GM23338 (cell line): ENCODE measurements around the gene CHP2. TPM values are rescaled to one million over a fixed set of nuclear protein-coding genes. Genes with fewer than 3 reads are reported as not detected.

ENCODE experiments used
- ATAC-seq: fragments of 200-7000 bp; cut with Tn5 transposase; 3 replicates; pipeline ENCODE4 v1.9.1; 2020
- DNase-seq: peaks from one replicate; pipeline ENCODE4 v3.0.0-alpha.2; 2015; ENCODE audit warnings: low spot score
- H2AFZ ChIP-seq: fragments of 200-600 bp; sonication (generic); 2 replicates; pipeline ENCODE4 v1.8.0; 2016; ENCODE audit warnings: antibody characterized with exemption, mild to moderate bottlenecking, moderate library complexity
- H3F3A ChIP-seq: fragments of 200-600 bp; sonication (generic); replicated peaks from 2 replicates; pipeline ENCODE4 v1.8.0; 2017; ENCODE audit warnings: antibody characterized with exemption, mixed run types, low read depth
- H3K27ac ChIP-seq: fragments of 200-600 bp; sonication (generic); 2 replicates; pipeline ENCODE4 v1.6.1; 2016; ENCODE audit warnings: low read depth
- H3K27me3 ChIP-seq: fragments of 200-600 bp; sonication (generic); 2 replicates; pipeline ENCODE4 v1.8.0; 2016; ENCODE audit warnings: mild to moderate bottlenecking, mixed run types, moderate library complexity; ENCODE audit not compliant: insufficient read depth
- H3K36me3 ChIP-seq: fragments of 200-600 bp; sonication (generic); 2 replicates; pipeline ENCODE4 v1.8.0; 2016; ENCODE audit warnings: mild to moderate bottlenecking; ENCODE audit not compliant: insufficient read depth
- H3K4me1 ChIP-seq: fragments of 200-600 bp; sonication (generic); 2 replicates; pipeline ENCODE4 v1.8.0; 2016; ENCODE audit warnings: mild to moderate bottlenecking, moderate library complexity; ENCODE audit not compliant: insufficient read depth
- H3K4me2 ChIP-seq: fragments of 200-600 bp; sonication (generic); 2 replicates; pipeline ENCODE4 v1.7.1; 2017; ENCODE audit warnings: mixed run types
- H3K4me3 ChIP-seq: fragments of 200-600 bp; sonication (generic); 2 replicates; pipeline ENCODE4 v1.6.1; 2016; ENCODE audit warnings: mixed run types
- H3K79me2 ChIP-seq: fragments of 200-600 bp; sonication (generic); replicated peaks from 2 replicates; pipeline ENCODE4 v1.8.0; 2017; ENCODE audit warnings: mild to moderate bottlenecking; ENCODE audit not compliant: insufficient read depth
- H3K9me2 ChIP-seq: fragments of 200-600 bp; sonication (generic); 2 replicates; pipeline ENCODE4 v1.8.0; 2017; ENCODE audit not compliant: insufficient read depth
- H4K20me1 ChIP-seq: fragments of 200-600 bp; sonication (generic); replicated peaks from 2 replicates; pipeline ENCODE4 v1.8.0; 2017; ENCODE audit warnings: mild to moderate bottlenecking; ENCODE audit not compliant: insufficient read depth
- H3K27ac Mint-ChIP-seq: 2 replicates; pipeline ENCODE4 v1.8.0; 2020; ENCODE audit warnings: inconsistent platforms, mild to moderate bottlenecking, moderate library complexity, mixed read lengths
- H3K27me3 Mint-ChIP-seq: 3 replicates; pipeline ENCODE4 v1.8.0; 2022; ENCODE audit warnings: low read depth, mild to moderate bottlenecking, moderate library complexity, mixed read lengths, inconsistent platforms; ENCODE audit not compliant: insufficient read depth, poor library complexity
- H3K36me3 Mint-ChIP-seq: 3 replicates; pipeline ENCODE4 v1.8.0; 2021; ENCODE audit warnings: low read depth, mild to moderate bottlenecking, inconsistent platforms, moderate library complexity, mixed read lengths
- H3K4me1 Mint-ChIP-seq: 3 replicates; pipeline ENCODE4 v1.8.0; 2020; ENCODE audit warnings: mild to moderate bottlenecking, inconsistent platforms, mixed read lengths
- H3K4me3 Mint-ChIP-seq: 3 replicates; pipeline ENCODE4 v1.8.0; 2021; ENCODE audit warnings: moderate library complexity, mild to moderate bottlenecking, inconsistent platforms, mixed read lengths
- H3K9me3 Mint-ChIP-seq: 3 replicates; pipeline ENCODE4 v1.8.0; 2020; ENCODE audit warnings: moderate library complexity, mild to moderate bottlenecking, inconsistent platforms, mixed read lengths
- CTCF ChIP-seq, 2 experiments: fragments of 200-600 bp in 1 of 2; sonication (generic) in 1 of 2; conservative IDR thresholded peaks; 2 replicates each; pipeline versions ENCODE4 v1.5.1 to v1.6.1; 2016 to 2017; ENCODE audit warnings: antibody characterized with exemption in 2 of 2, low read depth in 2 of 2, mild to moderate bottlenecking in 2 of 2, moderate library complexity in 1 of 2
- ETS1 ChIP-seq: IDR thresholded peaks from 2 replicates; pipeline ENCODE4 v1.6.1; 2016; ENCODE audit warnings: antibody characterized with exemption
- EZH2phosphoT487 ChIP-seq: fragments of 200-600 bp; sonication (generic); IDR thresholded peaks from one replicate; pipeline ENCODE4 v1.8.1; 2018; ENCODE audit warnings: antibody characterized with exemption; ENCODE audit not compliant: unreplicated experiment
- JUNB ChIP-seq: IDR thresholded peaks from one replicate; pipeline ENCODE4 v1.6.1; 2016; ENCODE audit warnings: antibody characterized with exemption; ENCODE audit not compliant: unreplicated experiment
- NANOG ChIP-seq: IDR thresholded peaks from 2 replicates; pipeline ENCODE4 v1.6.1; 2016; ENCODE audit warnings: antibody characterized with exemption, borderline replicate concordance
- POLR2AphosphoS5 ChIP-seq: IDR thresholded peaks from 2 replicates; pipeline ENCODE4 v1.6.1; 2016; ENCODE audit warnings: antibody characterized with exemption, low read depth
- ZNF331 ChIP-seq: fragments of 250-450 bp; sonication (Bioruptor Pico); IDR thresholded peaks from 2 replicates; pipeline ENCODE4 v1.5.0; 2020; ENCODE audit warnings: low read depth, mild to moderate bottlenecking, moderate library complexity
- ZNF462 ChIP-seq: fragments of 250-450 bp; sonication (Bioruptor Pico); IDR thresholded peaks from 2 replicates; pipeline ENCODE4 v1.5.0; 2020; ENCODE audit warnings: mild to moderate bottlenecking, moderate library complexity
- polyA plus RNA-seq: library from polyadenylated mRNA; unstranded; fragments of >200 nt; fragmentation: Nextera tagmentation; extraction: Ambion mirVana; gene quantifications from 2 replicates; pipeline ENCODE4 v1.2.1, GENCODE V29; 2016
- total RNA-seq: library from RNA; depleted of rRNA; stranded (reverse); fragments of >200 nt; shearing (Covaris generic); gene quantifications from 2 replicates; pipeline ENCODE4 v1.2.3, GENCODE V29; 2014

CHP2 gene
- total and polyA plus RNA-seq, 2 experiments from 2014 or later: 2.3 to 3.7 TPM

- no peak overlapping the region for H3K27ac Mint-ChIP-seq
- H3K9me2 ChIP-seq: peaks cover 14% of the 10 kb centered on the region
- no peak overlapping the region for H3K4me3 Mint-ChIP-seq
- H3K79me2 ChIP-seq: no peaks in the 10 kb centered on the region
- no peak overlapping the region for H3K4me2 ChIP-seq
- TF ChIP-seq POLR2AphosphoS5 (no peak), EZH2phosphoT487 (no peak), ZNF462 (no peak), ETS1 (no peak), ZNF331 (CRISPR knock-in tag) (no peak), NANOG (no peak), JUNB (no peak), CTCF (conservative IDR thresholded peaks at IDR 0.05; ENCODE audit: low read depth in 2 of 2) (no peak)
- no peak overlapping the region for H3K4me3 ChIP-seq
- H2AFZ ChIP-seq: no peak overlapping the region
- H3K27ac ChIP-seq: no peak overlapping the region
- H3K4me1 ChIP-seq: peaks cover 43% of the 10 kb centered on the region
- peaks cover 14% of the 10 kb centered on the region; the same call in 2 of the 3 replicates for H3K36me3 Mint-ChIP-seq
- H3K36me3 ChIP-seq: 0 out of 2 replicates have a peak, but pooled peaks cover 3% of the 10 kb centered on the region
- no peaks in the 10 kb centered on the region for H4K20me1 ChIP-seq
- peaks cover 6% of the 10 kb centered on the region for H3K27me3 Mint-ChIP-seq
- H3K27me3 ChIP-seq: peaks cover 9% of the 10 kb centered on the region; the same call in 1 of the 2 replicates
- H3K9me3 Mint-ChIP-seq: peaks cover 16% of the 10 kb centered on the region; the same call in 2 of the 3 replicates
- DNase-seq: no peak
- no peaks in the 10 kb centered on the region for H3F3A ChIP-seq
- ATAC-seq: no peak
- peaks cover 34% of the 10 kb centered on the region for H3K4me1 Mint-ChIP-seq
These were observed 33.9 kb downstream of the CHP2 start for GRCh38 chr16:23788685-23789084.
